Hematopoietic multipotent progenitor cell treated with erythropoietin and hydrocortisone succinate and interleukin-3 and kit ligand, for 17 days (in vitro differentiated cells): ENCODE results near the gene MMGT1.

Experiments used
- DNase-seq: peaks from one replicate; pipeline ENCODE4 v3.0.0-alpha.2; 2015; ENCODE audit warnings: low spot score

Gene MMGT1

DNA sequence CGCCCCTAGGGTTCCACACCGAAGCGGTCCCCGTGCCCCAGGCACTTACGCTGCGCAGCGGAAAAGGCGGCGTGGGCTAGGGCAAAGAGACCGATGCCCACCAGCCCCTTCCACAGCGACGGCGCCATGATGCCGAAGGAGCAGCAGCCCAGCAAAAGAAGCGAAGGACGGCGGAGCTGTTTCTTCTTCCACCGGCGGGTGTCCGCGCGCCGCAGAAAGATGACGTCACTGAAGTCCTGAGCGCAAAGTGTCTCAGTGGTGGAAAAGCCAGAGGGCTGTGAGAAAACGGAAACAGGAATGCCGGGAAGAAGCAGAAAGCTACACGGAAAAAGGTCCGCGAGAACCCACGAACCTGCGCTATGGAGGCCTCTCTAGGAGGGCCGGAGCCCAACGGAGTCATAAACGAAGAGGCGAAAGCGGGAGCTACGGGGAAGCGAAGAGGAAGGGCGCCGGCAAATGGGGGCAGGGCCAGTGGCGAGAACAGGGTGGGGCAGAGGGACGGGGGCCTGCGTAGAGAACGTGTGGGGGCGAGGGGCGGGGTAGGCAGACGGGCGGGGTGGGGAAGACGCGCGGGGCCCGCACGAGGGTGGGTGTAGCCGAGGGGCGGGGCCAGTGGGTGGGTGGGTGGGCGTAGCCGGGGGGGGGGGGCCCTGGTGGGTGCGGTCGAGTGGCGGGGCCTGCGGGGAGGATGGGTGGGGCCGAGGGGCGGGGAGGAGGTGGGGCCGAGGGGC is at the start of gene MMGT1:
TSS of gene MMGT1 (minus strand) at position 441 of the 731 bp plus-strand sequence. CDS start at position 128, 313 bp downstream.
- peak; percentile 80 for DNase-seq

DNA sequence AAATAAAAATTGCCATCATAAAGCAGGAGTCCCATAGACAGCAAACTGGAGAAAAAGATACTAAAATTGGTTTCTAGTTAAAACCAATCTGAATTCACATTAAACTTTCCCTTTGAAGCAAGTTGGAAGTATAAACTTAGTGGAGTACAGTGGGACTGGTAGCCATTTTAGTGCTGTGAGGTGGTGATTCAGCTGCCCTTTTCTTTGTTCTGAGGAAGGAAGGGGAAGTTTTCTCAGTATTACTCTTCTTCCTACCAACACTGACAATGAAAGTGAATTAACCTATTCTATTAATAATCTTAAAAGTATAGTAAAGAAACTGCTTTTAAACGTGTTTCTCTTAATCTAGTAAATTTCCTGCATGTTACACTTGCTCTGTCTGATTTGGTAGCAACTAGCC is 48.1 kb upstream of the MMGT1 start:
- DNase-seq, result no peak

DNA sequence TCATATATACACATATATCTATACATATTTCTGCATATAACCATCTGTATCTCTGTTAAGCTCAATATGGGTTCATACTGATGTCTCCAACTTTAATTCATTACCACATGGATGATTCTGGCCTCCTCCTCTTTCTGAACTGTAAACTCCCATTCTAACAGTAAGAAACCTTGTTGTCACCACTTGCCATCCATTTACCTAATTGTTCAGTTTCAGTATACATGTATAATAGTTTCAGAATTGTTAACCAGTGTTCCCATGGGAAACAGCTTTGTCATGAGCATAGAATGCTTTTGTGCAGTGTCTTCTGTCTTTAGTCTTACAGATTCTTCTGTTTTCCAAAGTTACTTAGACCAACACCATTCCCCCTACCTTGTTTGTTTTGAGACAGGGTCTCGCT is 47.4 kb upstream of the MMGT1 start:
- DNase-seq, result no peak

DNA sequence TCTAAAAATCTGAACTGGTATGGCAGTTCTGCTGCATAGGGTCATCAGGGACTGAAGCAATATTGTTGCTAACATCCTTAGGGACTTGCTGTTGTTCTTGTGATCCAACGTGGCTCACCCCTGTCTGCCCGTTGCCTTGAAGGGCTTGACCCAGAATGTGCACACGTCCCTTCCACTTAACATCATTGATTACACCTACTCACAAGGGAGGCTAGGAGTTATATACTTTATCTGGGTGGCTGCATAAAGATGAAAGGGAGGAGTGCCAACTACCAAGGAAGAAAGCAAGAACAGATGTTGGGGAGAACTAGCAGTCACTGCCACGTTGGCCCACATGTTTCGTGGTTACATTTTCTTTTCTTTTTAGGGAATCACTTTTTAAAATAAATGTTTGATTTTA is 45.4 kb upstream of the MMGT1 start:
- DNase-seq, result peak; percentile 14

DNA sequence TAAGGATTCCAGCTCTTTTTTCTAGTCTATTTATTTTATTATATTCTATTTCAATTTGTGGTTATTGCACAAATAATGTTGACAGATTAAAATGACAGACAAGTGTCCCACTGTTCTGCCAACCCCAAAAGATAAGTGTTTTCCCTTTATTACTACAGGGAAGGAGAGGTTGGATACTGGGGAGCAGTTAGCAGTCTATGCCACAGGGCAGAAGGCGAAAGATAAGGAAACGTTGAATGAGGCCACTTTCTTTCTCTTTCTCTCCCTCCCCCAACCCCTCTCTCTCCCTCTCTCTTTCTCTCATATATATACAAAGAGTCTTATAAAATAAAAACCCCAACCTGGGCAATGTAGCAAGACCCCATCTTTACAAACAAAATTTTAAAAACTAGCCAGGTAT is 43.1 kb upstream of the MMGT1 start:
- DNase-seq, result no peak

DNA sequence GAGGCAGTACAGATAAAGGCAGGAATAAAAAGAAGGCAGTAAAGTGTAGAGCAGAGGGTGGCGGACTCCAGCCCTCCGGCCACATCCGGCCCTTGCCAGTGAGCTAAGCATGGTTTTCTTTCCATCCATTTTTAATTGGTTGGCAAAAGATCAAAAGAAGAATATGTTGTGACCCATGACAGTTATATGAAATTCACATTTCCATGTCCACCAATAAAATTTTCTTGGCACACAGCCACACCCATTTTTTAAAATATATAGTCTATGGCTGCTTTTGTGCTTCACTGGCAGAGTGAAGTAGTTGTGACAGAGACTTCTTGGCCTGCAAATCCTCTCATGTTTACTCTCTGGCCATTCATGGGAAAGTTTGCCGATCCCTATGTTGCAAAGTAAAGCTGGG is 41.2 kb upstream of the MMGT1 start:
- DNase-seq, result no peak

DNA sequence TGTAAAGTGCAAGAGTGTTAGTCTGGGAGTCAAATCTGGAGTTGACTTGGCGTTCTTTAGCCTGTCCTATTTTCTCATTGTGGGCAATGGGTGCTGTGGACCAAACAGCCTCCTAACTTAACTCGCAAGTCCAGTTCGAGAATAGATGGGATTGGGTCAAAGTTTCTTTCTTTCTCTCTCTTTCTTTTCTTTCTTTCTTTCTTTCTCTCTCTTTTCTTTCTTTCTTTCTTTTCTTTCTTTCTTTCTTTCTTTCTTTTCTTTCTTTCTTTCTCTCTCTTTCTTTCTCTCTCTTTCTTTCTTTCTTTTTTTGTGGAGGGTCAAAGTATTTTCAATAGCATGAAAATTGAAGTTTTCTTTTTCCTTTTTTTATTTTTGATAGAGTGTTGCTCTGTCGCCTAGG is 14.5 kb upstream of the MMGT1 start:
- no peak for DNase-seq

DNA sequence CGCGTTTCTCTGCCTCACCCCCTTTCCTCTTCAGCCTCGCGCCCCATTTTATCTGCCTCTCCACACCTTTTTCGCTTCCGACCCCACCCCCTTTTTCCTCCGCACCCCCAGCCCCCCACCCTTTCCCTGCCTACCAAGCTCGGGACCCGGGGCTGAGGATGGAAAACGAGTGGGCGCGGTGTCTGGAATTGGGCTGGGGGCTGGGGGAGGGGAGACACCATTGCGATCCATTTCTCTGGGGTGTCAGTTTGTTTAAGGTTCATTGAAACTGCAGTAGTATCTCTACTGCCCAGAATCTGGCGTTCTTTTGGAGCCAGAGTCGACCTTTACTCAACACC is 12.2 kb upstream of the MMGT1 start:
- DNase-seq, result no peak

DNA sequence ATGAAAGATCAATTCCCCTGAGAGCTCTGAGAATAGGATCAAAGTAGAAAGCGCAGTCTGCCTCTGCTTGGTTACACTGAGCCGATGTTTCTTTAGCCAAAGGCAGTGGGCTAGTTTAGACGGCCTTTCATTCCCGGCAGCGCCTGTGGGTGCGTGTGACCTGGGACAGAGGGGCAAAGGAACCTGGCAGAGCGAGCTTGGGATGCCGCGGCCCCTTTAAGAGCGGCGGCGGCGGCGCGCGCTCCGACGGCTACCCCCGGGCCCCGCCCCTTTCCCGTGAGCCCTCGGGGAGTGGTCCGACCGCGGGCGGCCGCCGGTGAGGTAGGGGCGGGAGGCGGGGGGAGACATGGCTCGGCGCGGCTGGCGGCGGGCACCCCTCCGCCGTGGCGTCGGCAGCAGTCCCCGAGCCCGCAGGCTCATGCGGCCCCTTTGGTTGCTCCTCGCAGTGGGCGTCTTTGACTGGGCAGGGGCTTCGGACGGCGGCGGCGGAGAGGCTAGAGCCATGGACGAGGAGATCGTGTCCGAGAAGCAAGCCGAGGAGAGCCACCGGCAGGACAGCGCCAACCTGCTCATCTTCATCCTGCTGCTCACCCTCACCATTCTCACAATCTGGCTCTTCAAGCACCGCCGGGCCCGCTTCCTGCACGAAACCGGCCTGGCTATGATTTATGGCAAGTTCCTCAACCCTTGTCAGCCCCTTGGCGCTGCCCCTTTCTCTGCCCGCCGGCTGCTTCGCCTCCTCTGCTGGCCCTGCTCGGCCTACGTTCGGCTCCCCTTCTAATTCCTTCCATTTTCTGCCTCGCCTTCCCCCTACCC is 11.6 kb upstream of the MMGT1 start, which contains the start of gene SLC9A6:
TSS of gene SLC9A6 (plus strand) at position 279 of the 816 bp plus-strand sequence. CDS start at position 503, 224 bp downstream.
- DNase-seq, result peak; percentile 51

DNA sequence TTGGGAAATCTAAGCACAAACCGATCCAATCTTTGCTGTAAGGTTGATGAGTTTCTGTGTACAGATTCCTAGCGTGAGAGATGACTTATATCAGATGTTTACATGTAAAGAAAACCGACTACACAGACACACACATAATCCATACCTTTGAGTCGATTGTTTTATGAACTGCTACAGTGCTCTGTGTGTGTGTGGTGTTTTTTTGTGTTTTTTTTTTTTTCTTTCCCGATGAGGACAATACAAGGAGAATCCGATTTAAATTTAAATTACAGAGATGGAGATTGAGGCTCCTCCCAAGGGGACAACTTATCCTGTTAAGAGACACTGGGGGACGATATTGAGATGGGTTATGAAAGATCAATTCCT is 11.0 kb upstream of the MMGT1 start:
- peak; percentile 11 for DNase-seq

DNA sequence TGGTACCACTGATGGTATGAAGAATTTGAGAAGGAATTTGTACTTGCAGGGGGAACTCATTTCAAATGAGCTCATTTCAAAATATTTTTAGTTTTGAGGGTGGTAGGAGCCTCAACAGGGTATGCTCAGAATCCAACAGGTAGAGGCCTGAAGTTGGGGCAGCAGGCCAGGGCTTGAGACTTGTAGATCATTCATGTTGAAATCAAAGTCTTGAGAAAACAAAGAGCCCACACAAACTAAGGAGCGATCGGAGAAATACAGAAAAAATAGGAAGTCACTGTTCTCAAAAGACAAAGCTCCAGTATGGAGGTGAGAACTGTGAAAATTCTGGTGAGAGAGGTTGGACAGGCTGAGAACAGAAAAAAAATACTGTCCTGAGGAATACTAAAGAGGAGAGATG is 10.5 kb upstream of the MMGT1 start:
- no peak for DNase-seq

DNA sequence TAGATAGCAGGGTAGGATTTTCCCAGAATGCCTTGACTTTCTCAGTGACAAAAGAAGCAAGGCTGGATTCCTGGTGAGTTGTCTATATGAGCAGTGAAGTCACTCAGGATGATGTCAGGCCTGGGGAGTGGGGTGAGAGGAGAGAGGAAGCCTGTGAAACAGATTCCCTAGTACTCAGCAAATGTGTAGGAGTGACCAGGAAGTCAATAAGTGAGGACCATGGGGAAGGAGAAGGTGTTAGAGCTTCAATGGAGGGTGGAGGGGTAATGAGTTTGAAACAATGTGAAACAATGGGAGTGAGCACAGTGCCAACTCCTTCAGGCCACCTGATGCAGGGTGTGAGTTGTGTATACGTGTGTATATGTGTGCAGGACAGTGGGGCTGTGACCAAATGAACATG is 9.1 kb upstream of the MMGT1 start:
- DNase-seq, result no peak

DNA sequence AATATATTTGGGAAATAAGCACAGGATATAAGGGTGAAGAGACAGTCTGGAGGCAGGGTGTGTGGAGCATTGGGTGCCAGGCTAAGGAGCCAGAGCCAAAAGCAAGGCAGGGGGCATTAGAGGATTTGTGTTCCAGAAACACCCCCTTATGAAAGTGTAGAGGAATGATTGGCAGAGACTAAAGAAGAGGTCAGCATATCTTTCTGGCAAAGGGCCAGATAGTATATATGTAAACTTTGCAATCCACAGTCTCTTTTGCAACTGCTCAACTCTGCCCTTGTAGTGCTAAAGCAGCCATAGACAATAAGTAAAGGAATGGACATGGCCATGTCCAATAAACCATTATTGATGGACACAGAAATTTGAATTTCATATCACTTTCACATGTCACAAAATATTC is 7.9 kb upstream of the MMGT1 start:
- no peak for DNase-seq

DNA sequence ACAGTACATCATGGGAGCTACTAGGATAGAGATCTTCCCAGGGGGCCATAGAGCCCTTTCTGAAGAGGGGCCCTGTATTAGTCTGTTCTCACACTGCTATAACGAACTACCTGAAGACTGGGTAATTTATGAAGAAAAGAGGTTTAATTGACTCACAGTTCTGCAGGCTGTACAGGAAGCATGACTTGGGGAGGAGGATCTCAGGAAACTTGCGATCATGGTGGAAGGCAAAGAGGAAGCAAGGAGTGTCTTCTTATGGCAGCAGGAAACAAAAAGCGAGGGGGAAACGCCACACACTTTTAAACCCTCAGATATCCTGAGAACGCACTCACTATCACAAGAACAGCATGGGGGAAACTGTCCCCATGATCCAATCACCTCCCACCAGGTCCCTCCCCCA is 7.2 kb upstream of the MMGT1 start:
- no peak for DNase-seq

DNA sequence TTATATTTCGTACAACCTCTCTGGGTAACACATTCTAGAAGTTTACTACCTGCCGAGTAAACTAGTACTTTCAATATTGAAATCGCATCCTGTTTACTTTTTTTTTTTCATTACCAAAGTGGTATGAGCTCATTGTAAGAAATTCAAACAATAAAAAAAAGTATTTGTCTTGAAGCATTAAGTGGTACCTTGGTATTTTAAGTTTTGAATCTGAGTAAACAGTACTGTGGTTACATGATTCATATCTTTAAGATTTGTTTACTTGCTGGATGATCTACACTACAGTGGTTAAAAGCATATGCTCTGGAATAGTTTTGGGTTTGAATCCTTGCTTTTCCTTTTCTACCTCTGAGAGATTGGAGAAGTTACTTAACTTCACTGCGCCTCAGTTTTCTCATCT is 3.8 kb upstream of the MMGT1 start:
- no peak for DNase-seq

DNA sequence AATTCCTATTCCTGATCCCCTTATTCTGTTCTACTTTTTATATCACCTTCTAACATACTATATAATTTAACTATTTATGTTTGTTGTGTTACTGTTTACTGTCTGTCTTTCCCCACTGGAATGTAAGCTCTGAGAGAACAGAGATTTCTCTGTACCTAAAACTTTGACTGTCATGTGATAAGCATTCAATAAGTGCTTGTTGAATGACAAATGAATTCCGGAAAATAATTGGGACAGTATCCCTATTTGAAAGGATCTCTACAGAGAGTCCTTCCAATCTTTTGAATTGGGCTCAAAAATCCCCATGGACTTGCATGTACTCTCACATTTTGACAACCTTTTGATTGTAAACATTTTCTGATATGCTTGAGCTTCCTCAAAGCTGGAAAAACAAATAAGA is 1.6 kb upstream of the MMGT1 start:
- no peak for DNase-seq

DNA sequence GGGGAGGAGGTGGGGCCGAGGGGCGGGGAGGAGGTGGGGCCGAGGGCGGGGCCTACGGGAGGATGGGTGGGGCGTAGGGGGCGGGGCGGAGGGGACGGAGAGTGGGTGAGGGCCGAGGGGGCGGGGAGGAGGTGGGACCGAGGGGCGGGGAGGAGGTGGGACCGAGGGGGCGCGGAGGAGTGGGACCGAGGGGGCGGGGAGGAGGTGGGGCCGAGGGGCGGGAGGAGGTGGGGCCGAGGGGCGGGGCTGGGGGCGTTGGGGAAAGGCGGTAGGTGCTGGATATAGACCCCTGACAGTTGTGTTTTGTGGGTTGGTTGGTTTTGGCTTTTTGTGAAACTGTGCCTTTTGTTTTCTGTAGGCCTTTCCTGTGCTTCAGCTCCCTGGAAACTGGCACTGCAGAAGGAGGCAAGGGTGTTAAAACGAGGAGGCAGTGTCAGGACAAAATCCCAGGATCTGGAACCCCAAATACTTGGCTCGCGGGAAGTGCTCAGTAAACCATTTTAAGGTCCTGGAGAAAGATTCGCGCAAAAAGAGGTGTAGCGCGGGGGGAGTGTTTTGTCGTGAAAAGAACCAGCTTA is 580 bp upstream of the MMGT1 start:
- peak; percentile 31 for DNase-seq

DNA sequence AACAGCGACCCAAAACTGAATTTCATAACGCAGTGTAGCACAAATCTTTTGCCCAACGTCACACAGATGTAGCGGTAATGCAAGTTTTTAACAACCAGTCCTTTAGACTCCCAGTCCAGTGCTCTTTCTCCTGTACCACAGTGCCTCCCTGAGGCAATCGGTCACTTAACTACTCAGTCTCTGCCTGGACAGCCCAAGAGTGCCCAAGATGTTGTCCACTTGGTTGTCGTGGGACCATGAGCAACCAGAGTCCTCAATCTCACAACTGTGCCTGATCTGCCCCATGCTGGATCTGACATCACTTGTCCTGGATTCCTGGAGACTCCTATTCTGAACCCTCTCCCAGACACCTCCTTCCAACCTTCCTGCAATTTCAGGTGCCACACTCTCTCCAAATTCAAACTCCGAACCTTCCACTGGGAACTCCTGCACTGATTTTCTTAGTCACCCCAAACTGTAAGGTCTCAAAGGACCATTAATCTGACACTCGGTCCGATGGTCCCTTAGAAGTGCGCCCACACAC is 702 bp downstream of the MMGT1 start:
- DNase-seq, result peak; percentile 64

DNA sequence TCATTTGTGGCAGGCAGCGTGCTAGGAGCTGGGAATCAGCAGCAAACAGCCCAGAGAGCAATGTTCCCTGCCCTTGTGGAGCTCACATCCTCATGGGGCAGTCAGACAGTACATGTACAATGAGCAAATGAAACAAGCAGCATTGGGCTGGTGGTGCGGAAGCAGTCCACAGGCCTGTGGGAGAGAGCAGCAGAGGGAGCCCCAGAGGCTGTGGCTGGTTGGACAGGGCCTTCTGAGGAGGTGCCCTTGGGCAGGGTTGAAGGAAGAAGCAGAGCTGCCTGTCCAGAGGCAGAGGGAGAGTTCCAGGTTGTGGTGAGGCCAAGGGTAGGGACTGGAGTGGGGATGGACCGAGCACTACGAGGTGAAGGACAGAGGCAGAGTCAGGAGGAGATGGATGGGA is 22.5 kb downstream of the MMGT1 start:
- DNase-seq, result no peak

DNA sequence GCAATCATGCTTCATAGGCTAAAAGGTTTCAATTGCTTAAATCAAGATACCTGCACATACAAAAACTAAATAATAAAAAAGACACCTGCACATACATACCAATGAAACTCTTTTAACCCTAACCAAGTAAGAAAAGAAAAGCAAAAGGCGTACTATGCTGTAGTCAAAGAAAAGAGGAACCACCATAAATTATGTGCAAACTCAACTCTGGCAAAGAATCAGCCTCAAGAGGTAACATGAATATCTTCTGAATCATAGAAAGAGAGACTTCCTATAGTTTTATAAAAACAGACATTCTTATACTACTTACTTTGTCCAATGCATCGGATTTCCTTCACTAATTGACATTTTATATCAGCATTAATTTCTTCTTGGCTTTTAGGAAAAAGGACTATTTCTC is 29.3 kb downstream of the MMGT1 start:
- DNase-seq, result no peak

DNA sequence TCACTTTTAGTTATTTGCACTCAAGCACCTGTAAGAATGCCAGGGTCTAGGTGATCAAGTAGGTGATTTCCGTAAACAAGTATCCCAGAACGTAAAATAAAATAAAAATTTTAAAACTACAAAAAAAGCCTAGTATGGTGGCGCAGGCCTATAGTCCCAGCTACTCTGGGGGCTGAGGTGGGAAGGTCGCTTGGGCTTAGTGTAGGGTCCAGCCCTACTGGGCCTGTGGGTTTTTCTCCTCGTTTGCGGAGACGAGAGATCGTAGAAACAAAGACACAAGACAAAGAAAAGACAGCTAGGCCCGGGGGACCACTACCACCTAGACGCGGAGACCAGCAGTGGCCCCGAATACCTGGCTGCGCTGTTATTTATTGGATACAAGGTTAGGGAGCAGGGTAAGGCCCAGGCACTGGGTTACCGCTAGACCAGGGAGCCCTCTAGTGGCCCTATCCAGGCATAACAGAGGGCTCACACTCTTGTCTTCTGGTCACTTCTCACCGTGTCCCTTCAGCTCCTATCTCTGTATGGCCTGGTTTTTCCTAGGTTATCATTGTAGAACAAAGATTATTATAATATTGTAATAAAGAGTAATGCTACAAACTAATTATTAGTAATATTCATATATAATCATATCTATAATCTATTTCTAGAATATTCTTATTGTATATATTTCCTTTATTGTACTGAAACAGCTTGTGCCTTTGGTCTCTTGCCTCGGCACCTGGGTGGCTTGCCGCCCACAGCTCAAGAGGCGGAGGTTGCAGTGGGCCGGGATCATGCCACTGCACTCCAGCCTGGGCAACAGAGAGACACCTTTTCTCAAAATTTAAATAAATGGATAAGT is 41.9 kb downstream of the MMGT1 start:
- DNase-seq, result peak; percentile 21

DNA sequence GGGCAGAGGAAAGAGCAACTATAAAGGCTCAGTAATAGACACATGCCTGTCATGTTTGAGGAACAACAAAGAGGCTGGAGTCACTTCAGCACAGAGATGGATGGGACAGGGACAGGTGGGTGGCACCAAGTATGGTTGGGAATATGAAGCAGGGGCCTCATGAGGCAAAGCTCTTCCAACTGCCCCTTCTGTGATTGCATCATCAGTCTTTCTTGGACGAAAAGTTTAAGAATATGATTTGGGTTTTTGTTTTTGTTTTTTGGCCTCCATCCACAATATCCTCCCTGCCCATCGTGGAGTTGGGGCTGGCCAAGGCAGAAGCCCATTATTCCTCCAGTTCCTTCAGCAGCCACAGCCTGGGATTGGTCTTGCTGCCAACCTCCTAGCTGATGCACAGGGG is 45.9 kb downstream of the MMGT1 start:
- DNase-seq, result no peak
